Muscle of leg (tissue), 11 donors: ENCODE measurements around the gene TAS2R13. TPM values are rescaled to one million over a fixed set of nuclear protein-coding genes. Genes with fewer than 3 reads are reported as not detected.

Source experiments
- DNase-seq: peaks from one replicate; pipeline ENCODE4 v3.0.0; 2013
- H3K27ac ChIP-seq: one replicate; pipeline ENCODE4 v1.5.1; 2013; ENCODE audit warnings: mild to moderate bottlenecking, low read length, control low read depth
- H3K27me3 ChIP-seq: one replicate; pipeline ENCODE4 v1.6.1; 2013; ENCODE audit warnings: low read length; ENCODE audit not compliant: control insufficient read depth, insufficient read depth
- H3K36me3 ChIP-seq: one replicate; pipeline ENCODE4 v1.6.1; 2013; ENCODE audit warnings: low read length; ENCODE audit not compliant: control insufficient read depth, insufficient read depth
- H3K4me1 ChIP-seq: one replicate; pipeline ENCODE4 v1.6.1; 2013; ENCODE audit warnings: low read length; ENCODE audit not compliant: control insufficient read depth, insufficient read depth
- H3K4me3 ChIP-seq: one replicate; pipeline ENCODE4 v1.5.1; 2013; ENCODE audit warnings: low read length, control low read depth
- H3K9me3 ChIP-seq: replicated peaks from 2 replicates; pipeline ENCODE4 v1.6.1; 2013; ENCODE audit warnings: low read depth, low read length; ENCODE audit not compliant: control insufficient read depth
- WGBS: methylation state at CpG from one replicate; pipeline ENCODE4 v1.1.5; 2013; ENCODE audit warnings: missing lambda C conversion rate; ENCODE audit not compliant: insufficient coverage; 5-methylcytosine and 5-hydroxymethylcytosine counted together
- polyA plus RNA-seq, 8 donors: library from polyadenylated mRNA; unstranded; fragments of 120-200 nt; gene quantifications; one replicate each; pipeline versions ENCODE4 v1.2.1 to v1.2.3, GENCODE V29; 2013; ENCODE audit warnings: inconsistent platforms in 1 of 8, low replicate concordance in 1 of 8; ENCODE audit not compliant: insufficient read length in 8 of 8, insufficient read depth in 1 of 8
- total RNA-seq: library from RNA; stranded (reverse); fragments of 120-200 nt; gene quantifications from one replicate; pipeline ENCODE4 v1.2.4, GENCODE V29; 2013

TAS2R13 gene
- total and polyA plus RNA-seq, 9 donors = 0.10 to 1.5 (median 0.16) TPM; not detected in 5

DNA sequence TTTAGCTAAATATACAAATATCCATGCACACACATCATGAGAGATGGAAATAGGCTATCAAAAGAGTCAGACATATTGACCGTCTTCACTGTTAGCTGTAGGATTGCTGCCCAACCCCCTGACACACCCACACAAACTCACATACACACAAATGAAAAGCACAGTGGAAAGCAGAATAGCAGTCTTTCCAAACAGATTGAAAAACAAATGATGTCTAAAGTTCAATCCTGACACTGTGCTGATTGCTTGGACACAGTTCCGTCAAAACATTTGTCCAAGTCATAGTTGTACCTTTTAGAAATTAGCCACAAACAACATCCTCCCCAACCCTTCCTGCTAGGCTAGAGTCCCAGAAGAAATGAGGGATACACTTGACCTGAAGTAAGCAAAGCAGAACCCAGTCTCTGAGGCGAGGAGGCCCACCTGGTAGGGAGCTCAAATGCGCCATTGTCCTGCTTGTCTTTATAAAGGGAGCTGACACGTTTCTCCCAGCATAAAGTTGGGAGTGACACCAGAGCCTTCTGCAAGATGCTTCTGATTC, 19.5 kb upstream of the TAS2R13 start, which contains the start of gene PRH2:
TSS of gene PRH2 (plus strand) at position 491 of the 541 bp plus-strand sequence. CDS start at position 529, 38 bp downstream.
- H3K36me3 ChIP-seq = no peaks in the 10 kb centered on the region
- H3K27ac ChIP-seq = no peak within 1 kb of the TSS
- no peak within 1 kb of the TSS for H3K4me3 ChIP-seq
- no peaks in the 10 kb centered on the region for H3K4me1 ChIP-seq
- no peaks in the 10 kb centered on the region for H3K27me3 ChIP-seq
- DNase-seq = no peak
- 96% methylated on average over 3 of the region's 5 CpGs for WGBS
- H3K9me3 ChIP-seq = no peaks in the 10 kb centered on the region

DNA sequence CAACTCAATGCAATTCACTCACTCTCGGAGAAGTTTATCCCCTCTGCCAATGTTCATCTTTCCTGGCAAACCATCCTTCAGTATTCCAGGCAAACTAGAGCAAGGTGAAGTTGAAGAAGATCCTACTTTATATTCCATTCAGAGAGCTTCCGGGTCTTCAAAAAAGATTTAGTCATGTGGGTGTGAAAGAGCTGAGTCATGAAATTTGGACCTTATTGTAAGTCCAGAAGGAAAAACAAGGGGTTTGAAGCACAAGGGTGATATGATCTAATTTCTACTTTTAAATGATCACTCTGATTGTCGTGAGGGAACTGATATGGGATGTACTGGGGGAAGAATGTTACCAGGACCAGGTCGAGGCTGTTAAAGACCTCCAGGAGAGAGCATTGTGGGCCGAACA, 16.9 kb upstream of the TAS2R13 start:
- Histone ChIP-seq H3K36me3 (no peaks in the 10 kb centered on the region), H3K27ac (no peak overlapping the region), H3K27me3 (no peaks in the 10 kb centered on the region), H3K4me3 (no peak overlapping the region), H3K9me3 (no peaks in the 10 kb centered on the region), H3K4me1 (no peaks in the 10 kb centered on the region)
- DNase-seq = no peak
- 75% methylated on average over 4 of the region's 5 CpGs for WGBS

- Histone ChIP-seq H3K36me3 (no peaks in the 10 kb centered on the region), H3K4me3 (no peak overlapping the region), H3K27me3 (no peaks in the 10 kb centered on the region), H3K4me1 (no peaks in the 10 kb centered on the region), H3K27ac (no peak overlapping the region), H3K9me3 (no peaks in the 10 kb centered on the region)
- WGBS = no CpG with 5 or more reads among the region's 1 CpG
- no peak for DNase-seq
Observed at GRCh38 chr12:10919809-10920208, 10.4 kb upstream of the TAS2R13 start.

DNA sequence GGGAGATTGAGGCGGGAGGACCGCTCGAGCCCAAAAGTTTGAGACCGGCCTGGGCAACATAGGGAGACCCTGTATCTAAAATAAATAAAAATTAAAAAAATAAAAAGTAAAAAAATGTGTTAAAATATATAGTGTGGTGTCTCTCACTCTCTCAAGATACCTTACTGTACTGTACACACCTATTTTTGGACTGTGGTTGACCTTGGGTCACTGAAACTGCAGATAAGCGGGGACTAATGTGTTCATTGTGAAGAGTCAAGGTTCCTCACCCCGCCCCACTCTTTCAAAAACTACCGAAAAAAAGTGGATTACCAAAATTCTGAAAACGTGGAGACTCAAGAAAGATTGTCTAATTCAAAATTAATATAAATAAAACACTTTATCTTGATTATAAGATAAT, 1.0 kb upstream of the TAS2R13 start:
- WGBS = no CpG with 5 or more reads among the region's 8 CpGs
- no peak overlapping the region for H3K4me3 ChIP-seq
- H3K27me3 ChIP-seq = no peaks in the 10 kb centered on the region
- H3K4me1 ChIP-seq = no peaks in the 10 kb centered on the region
- H3K27ac ChIP-seq = no peak overlapping the region
- DNase-seq = no peak
- peaks cover under 1% of the 10 kb centered on the region for H3K9me3 ChIP-seq
- H3K36me3 ChIP-seq = no peaks in the 10 kb centered on the region

DNA sequence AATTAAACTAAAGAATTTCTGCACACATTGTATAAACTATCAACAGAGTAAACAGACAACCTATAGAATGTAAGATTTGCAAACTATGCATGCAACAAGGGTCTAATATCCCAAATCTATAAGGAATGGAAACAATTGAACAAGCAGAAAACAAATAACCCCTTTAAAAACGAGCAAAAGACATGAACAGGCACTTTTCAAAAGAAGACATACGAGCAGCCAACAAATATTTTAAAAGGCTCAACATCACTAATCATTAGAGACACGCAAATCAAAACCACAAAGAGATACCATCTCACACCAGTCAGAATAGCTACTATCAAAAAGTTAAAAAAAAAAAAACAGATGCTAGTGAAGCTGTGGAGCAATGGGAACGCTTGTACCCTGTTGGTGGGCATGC, 4.7 kb downstream of the TAS2R13 start:
- Histone ChIP-seq H3K27ac (no peak overlapping the region), H3K36me3 (no peaks in the 10 kb centered on the region), H3K9me3 (peaks cover 23% of the 10 kb centered on the region), H3K4me1 (no peaks in the 10 kb centered on the region), H3K4me3 (no peak overlapping the region), H3K27me3 (no peaks in the 10 kb centered on the region)
- DNase-seq = no peak
- WGBS = no CpG with 5 or more reads among the region's 4 CpGs

DNA sequence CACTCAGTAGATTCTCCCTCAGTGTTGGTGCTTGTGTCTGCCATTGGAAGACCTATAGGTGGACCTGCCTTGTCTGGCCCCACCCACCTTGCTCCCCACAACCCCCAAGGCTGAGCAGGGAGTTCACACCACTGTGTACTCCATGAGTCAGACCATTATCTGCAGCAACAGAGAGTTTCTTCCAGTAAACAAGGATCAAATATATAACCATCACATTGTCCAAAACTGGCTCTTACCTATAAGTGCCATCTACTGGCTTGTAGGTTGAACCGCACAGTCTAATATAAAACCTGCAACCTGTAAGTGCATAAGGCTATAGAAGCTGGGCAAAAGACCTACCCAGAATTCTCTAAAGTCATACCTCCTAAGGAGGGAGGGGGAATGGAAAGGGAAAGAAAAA, 7.9 kb downstream of the TAS2R13 start:
- DNase-seq = no peak
- WGBS = no CpG with 5 or more reads among the region's 1 CpG
- Histone ChIP-seq H3K36me3 (no peaks in the 10 kb centered on the region), H3K9me3 (peaks cover 23% of the 10 kb centered on the region), H3K27me3 (no peaks in the 10 kb centered on the region), H3K4me1 (no peaks in the 10 kb centered on the region), H3K27ac (no peak overlapping the region), H3K4me3 (no peak overlapping the region)

GRCh38 chr12:10900972-10901371, 8.4 kb downstream of the TAS2R13 start:
- DNase-seq = no peak
- no CpG with 5 or more reads among the region's 1 CpG for WGBS
- H3K9me3 ChIP-seq = peaks cover 23% of the 10 kb centered on the region
- no peaks in the 10 kb centered on the region for H3K36me3 ChIP-seq
- H3K27ac ChIP-seq = no peak overlapping the region
- H3K4me1 ChIP-seq = no peaks in the 10 kb centered on the region
- H3K4me3 ChIP-seq = no peak overlapping the region
- no peaks in the 10 kb centered on the region for H3K27me3 ChIP-seq

DNA sequence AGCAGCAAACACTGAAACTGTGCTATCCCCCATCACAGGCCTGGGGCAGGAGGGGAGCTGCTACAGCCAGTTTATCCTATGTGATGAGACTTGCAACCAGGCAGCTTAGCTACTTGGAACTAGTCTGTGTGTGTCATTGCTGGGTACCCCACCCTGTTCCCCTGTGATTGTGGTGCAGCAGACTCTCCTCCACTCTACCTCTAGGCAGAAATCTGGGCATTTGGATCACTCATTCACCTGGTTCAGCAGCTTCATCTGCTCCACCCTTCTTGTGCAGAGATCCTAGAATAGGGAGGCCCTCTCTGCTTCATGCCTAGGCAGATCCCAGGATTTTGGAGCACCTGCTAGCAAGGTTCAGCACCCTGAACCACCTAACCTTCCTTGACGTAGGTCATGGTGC, 8.8 kb downstream of the TAS2R13 start:
- Histone ChIP-seq H3K4me1 (no peaks in the 10 kb centered on the region), H3K36me3 (no peaks in the 10 kb centered on the region), H3K27ac (no peak overlapping the region), H3K9me3 (peaks cover 23% of the 10 kb centered on the region), H3K27me3 (no peaks in the 10 kb centered on the region), H3K4me3 (no peak overlapping the region)
- DNase-seq = no peak
- WGBS = 100% methylated on average over 1 of the region's 1 CpG

DNA sequence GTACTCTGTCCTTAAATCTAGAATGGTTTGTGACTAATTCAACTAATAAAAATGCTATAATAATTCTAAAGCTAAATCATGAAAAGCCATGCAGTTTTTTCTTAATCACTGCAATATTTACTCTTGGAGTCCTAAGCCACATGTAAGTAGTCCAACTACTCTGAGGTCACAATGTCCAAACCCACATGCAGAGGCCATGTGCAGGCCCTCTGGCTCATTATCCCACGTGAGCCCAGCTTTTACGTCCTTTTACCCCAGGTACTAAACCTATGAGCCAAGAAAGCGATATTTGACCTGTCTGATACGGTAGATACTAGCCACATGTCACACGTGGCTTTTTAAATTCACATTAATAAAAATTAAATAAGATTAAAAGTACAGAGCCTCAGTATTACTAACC, 12.5 kb downstream of the TAS2R13 start:
- peaks cover 2% of the 10 kb centered on the region for H3K9me3 ChIP-seq
- no peaks in the 10 kb centered on the region for H3K4me1 ChIP-seq
- WGBS = no CpG with 5 or more reads among the region's 5 CpGs
- H3K36me3 ChIP-seq = no peaks in the 10 kb centered on the region
- DNase-seq = no peak
- H3K27me3 ChIP-seq = no peaks in the 10 kb centered on the region
- no peak overlapping the region for H3K4me3 ChIP-seq
- no peak overlapping the region for H3K27ac ChIP-seq

DNA sequence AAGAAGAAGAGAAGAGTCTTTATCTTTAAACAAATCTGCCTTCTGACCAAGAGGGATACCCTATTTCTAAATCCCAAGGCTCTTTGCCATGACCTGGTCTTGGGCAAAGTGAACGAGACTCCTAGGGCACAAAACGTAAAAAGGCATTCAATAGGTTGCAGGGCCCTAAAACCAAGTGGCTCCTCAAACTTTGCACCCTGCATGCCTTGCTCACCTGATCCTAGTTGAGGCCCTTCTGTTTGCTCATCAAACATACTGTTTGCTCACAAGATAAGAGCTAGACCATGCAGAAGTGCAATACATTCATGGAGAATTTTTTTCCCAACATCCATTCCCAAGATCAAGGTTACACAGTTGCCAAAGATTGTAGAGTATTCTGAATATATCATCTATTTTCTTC, 17.4 kb downstream of the TAS2R13 start:
- H3K27me3 ChIP-seq = no peaks in the 10 kb centered on the region
- WGBS = 96% methylated on average over 2 of the region's 2 CpGs
- no peaks in the 10 kb centered on the region for H3K4me1 ChIP-seq
- no peaks in the 10 kb centered on the region for H3K36me3 ChIP-seq
- DNase-seq = no peak
- no peak overlapping the region for H3K27ac ChIP-seq
- H3K4me3 ChIP-seq = no peak overlapping the region
- no peaks in the 10 kb centered on the region for H3K9me3 ChIP-seq

GRCh38 chr12:10889226-10889625, 20.1 kb downstream of the TAS2R13 start:
- Histone ChIP-seq H3K27ac (no peak overlapping the region), H3K27me3 (no peaks in the 10 kb centered on the region), H3K4me1 (no peaks in the 10 kb centered on the region), H3K36me3 (no peaks in the 10 kb centered on the region), H3K4me3 (no peak overlapping the region), H3K9me3 (no peaks in the 10 kb centered on the region)
- no peak for DNase-seq
